A549 (cell line): ENCODE data around the gene SLC66A3. TPM values are rescaled to one million over a fixed set of nuclear protein-coding genes. Genes with fewer than 3 reads are reported as not detected.
A peak's percentile ranks its signal among the peaks of the same experiment; 100 is the strongest.

Experiments used
- ATAC-seq, 2 experiments: fragments of 200-7000 bp in 1 of 2; fragments of >200 bp in 1 of 2; cut with Nextera tagmentation in 1 of 2; cut with Tn5 transposase in 1 of 2; 3 replicates each; pipeline versions ENCODE4 v1.8.0 to v1.9.1; 2018 to 2020; ENCODE audit warnings: mild to moderate bottlenecking in 1 of 2, moderate library complexity in 1 of 2
- CTCF ChIA-PET: fragments of 300-600 bp; sonication (Branson Sonifier 250); formaldehyde crosslinking; extraction: SDS; loops from one replicate; lab custom pipeline; 2021; ENCODE audit warnings: antibody characterized with exemption, inconsistent platforms; lab: Yijun Ruan, JAX
- POLR2A ChIA-PET: fragments of 350-600 bp; formaldehyde crosslinking; extraction: SDS; loops from one replicate; lab custom pipeline; 2021; ENCODE audit warnings: antibody characterized with exemption, inconsistent platforms; lab: Yijun Ruan, JAX
- DNase-seq, 2 experiments: peaks; one replicate each; pipeline versions ENCODE4 v3.0.0 to v3.0.0-alpha.2; 2011 to 2016; ENCODE audit warnings: low read depth in 1 of 2, low spot score in 1 of 2
- FAIRE-seq: peaks from 2 replicates; lab custom pipeline; 2011; peaks lifted over from hg19 to GRCh38; lab: Jason Lieb, UNC
- H3K27ac ChIP-seq, 2 experiments: fragments of >200 bp; sonication (Bioruptor Twin); formaldehyde crosslinking; 3 replicates each; pipeline ENCODE4 v1.5.1; 2016 to 2017
- H3K4me1 ChIP-seq: fragments of >200 bp; sonication (Bioruptor Twin); formaldehyde crosslinking; 3 replicates; pipeline ENCODE4 v1.6.1; 2016
- H3K4me2 ChIP-seq: fragments of >200 bp; sonication (Bioruptor Twin); formaldehyde crosslinking; 3 replicates; pipeline ENCODE4 v1.6.1; 2016
- H3K4me3 ChIP-seq: fragments of >200 bp; sonication (Bioruptor Twin); formaldehyde crosslinking; 3 replicates; pipeline ENCODE4 v1.5.1; 2016
- H3K9me3 ChIP-seq: fragments of >200 bp; sonication (Bioruptor Twin); formaldehyde crosslinking; 3 replicates; pipeline ENCODE4 v1.6.1; 2016
- BHLHE40 ChIP-seq: IDR thresholded peaks from 2 replicates; pipeline ENCODE4 v1.6.1; 2012; ENCODE audit warnings: low read depth, low read length, inconsistent platforms
- CBX2 ChIP-seq: fragments of 200-600 bp; sonication (generic); IDR thresholded peaks from 2 replicates; pipeline ENCODE4 v1.6.1; 2016; ENCODE audit warnings: low read depth, mild to moderate bottlenecking, borderline replicate concordance
- CEBPB ChIP-seq, 2 experiments: fragments of >200 bp in 1 of 2; sonication (Bioruptor Twin) in 1 of 2; formaldehyde crosslinking in 1 of 2; IDR thresholded peaks; 2 replicates each; pipeline ENCODE4 v1.6.1; 2012 to 2016
- CHD4 ChIP-seq: fragments of 200-600 bp; sonication (generic); IDR thresholded peaks from 2 replicates; pipeline ENCODE4 v1.6.1; 2016; ENCODE audit warnings: antibody characterized with exemption, mild to moderate bottlenecking, borderline replicate concordance
- CTCF ChIP-seq: fragments of >200 bp; sonication (Bioruptor Twin); formaldehyde crosslinking; IDR thresholded peaks from 3 replicates; pipeline ENCODE4 v1.5.1; 2016
- EHMT2 ChIP-seq: fragments of 200-600 bp; sonication (generic); IDR thresholded peaks from 2 replicates; pipeline ENCODE4 v1.6.1; 2016; ENCODE audit warnings: antibody characterized with exemption, low read depth, mild to moderate bottlenecking, moderate library complexity
- EP300 ChIP-seq, 2 experiments: fragments of >200 bp; sonication (Bioruptor Twin); formaldehyde crosslinking; IDR thresholded peaks; 2 replicates in 1 of 2; 3 replicates in 1 of 2; pipeline ENCODE4 v1.6.1; 2016 to 2017
- FOSB ChIP-seq: fragments of 250-450 bp; sonication (Bioruptor Pico); IDR thresholded peaks from 2 replicates; pipeline ENCODE4 v1.5.0; 2020; ENCODE audit warnings: mild to moderate bottlenecking, moderate library complexity
- GATA3 ChIP-seq: IDR thresholded peaks from 2 replicates; pipeline ENCODE4 v1.6.1; 2012; ENCODE audit warnings: borderline replicate concordance
- HDAC2 ChIP-seq: fragments of 200-600 bp; sonication (generic); IDR thresholded peaks from 2 replicates; pipeline ENCODE4 v1.6.1; 2016
- HMGXB4 ChIP-seq: fragments of 250-450 bp; sonication (Bioruptor Pico); IDR thresholded peaks from 2 replicates; pipeline ENCODE4 v1.5.0; 2021; ENCODE audit warnings: mild to moderate bottlenecking, moderate library complexity, borderline replicate concordance
- JUNB ChIP-seq: fragments of >200 bp; sonication (Bioruptor Twin); formaldehyde crosslinking; IDR thresholded peaks from 2 replicates; pipeline ENCODE4 v1.6.1; 2016
- KDM5A ChIP-seq: fragments of 200-600 bp; sonication (generic); IDR thresholded peaks from 2 replicates; pipeline ENCODE4 v1.6.1; 2016; ENCODE audit warnings: antibody characterized with exemption, mild to moderate bottlenecking
- MAFK ChIP-seq: fragments of 450-650 bp; IDR thresholded peaks from 2 replicates; pipeline ENCODE4 v1.6.1; 2014; ENCODE audit not compliant: partially characterized antibody
- MAX ChIP-seq: IDR thresholded peaks from 2 replicates; pipeline ENCODE4 v1.6.1; 2012
- MAZ ChIP-seq: fragments of 150-350 bp; IDR thresholded peaks from 2 replicates; pipeline ENCODE4 v1.6.1; 2014; ENCODE audit warnings: antibody characterized with exemption, low read depth, low read length, borderline replicate concordance
- NPAS2 ChIP-seq: fragments of 250-450 bp; sonication (Bioruptor Pico); IDR thresholded peaks from 2 replicates; pipeline ENCODE4 v1.8.0; 2022; ENCODE audit warnings: mild to moderate bottlenecking, moderate library complexity, borderline replicate concordance
- RAD21 ChIP-seq, 2 experiments: fragments of >200 bp in 1 of 2; sonication (Bioruptor Twin) in 1 of 2; formaldehyde crosslinking in 1 of 2; IDR thresholded peaks in 1 of 2; conservative IDR thresholded peaks in 1 of 2; 2 replicates in 1 of 2; 3 replicates in 1 of 2; pipeline ENCODE4 v1.6.1; 2012 to 2018; ENCODE audit warnings: inconsistent platforms in 1 of 2
- SMC3 ChIP-seq: fragments of >200 bp; sonication (Bioruptor Twin); formaldehyde crosslinking; IDR thresholded peaks from 3 replicates; pipeline ENCODE4 v1.6.1; 2018; ENCODE audit warnings: inconsistent platforms
- SREBF2 ChIP-seq: fragments of 450-650 bp; IDR thresholded peaks from 2 replicates; pipeline ENCODE4 v1.6.1; 2014; ENCODE audit warnings: mild to moderate bottlenecking, moderate library complexity
- TFCP2L1 ChIP-seq: fragments of 250-450 bp; sonication (Bioruptor Pico); IDR thresholded peaks from 2 replicates; pipeline ENCODE4 v1.5.0; 2021; ENCODE audit warnings: mild to moderate bottlenecking
- USF2 ChIP-seq: fragments of 450-650 bp; IDR thresholded peaks from 2 replicates; pipeline ENCODE4 v1.6.1; 2014; ENCODE audit warnings: antibody characterized with exemption
- ZFP36 ChIP-seq: fragments of 450-650 bp; IDR thresholded peaks from 2 replicates; pipeline ENCODE4 v1.6.1; 2014; ENCODE audit warnings: borderline replicate concordance; ENCODE audit not compliant: partially characterized antibody
- ZNF302 ChIP-seq: fragments of 250-450 bp; sonication (Bioruptor Pico); IDR thresholded peaks from 2 replicates; pipeline ENCODE4 v1.9.0; 2021; ENCODE audit warnings: inconsistent platforms, mild to moderate bottlenecking, moderate library complexity
- ZSCAN20 ChIP-seq: fragments of 250-450 bp; sonication (Bioruptor Pico); IDR thresholded peaks from 2 replicates; pipeline ENCODE4 v1.8.0; 2022; ENCODE audit warnings: mild to moderate bottlenecking, moderate library complexity
- WGBS: methylation state at CpG from one replicate; pipeline ENCODE4 v1.1.6; 2017; ENCODE audit errors: missing lambda C conversion rate; 5-methylcytosine and 5-hydroxymethylcytosine counted together
- polyA plus RNA-seq, 4 experiments: library from polyadenylated mRNA; depleted of rRNA in 3 of 4; stranded (reverse); fragments of >200 nt; fragmentation: RNase III in 1 of 4; extraction: RNeasy Plus Mini Kit Qiagen cat#74134 plus additional on column Dnase treatment in 1 of 4; gene quantifications; 2 replicates in 3 of 4; 3 replicates in 1 of 4; pipeline ENCODE4 v1.2.3, GENCODE V29; 2011 to 2017

SLC66A3 gene
- polyA plus RNA-seq, 2 of the 4 experiments (the other 2 are of a cell fraction): 24.9 to 69.8 TPM

- ChIA-PET CTCF (interaction anchor here (0.5 to 24.7 kb wide), 3 partner anchors 13 to 284 kb away, joined by 3 to 1025 read pairs (median 95); a partner anchor contains a TSS), POLR2A (no interaction called here)
- no peak overlapping the region for H3K4me3 ChIP-seq
- FAIRE-seq (no peak), ATAC-seq (no peak), DNase-seq (no peak)
- H3K27ac ChIP-seq: no peak overlapping the region
- no peaks in the 10 kb centered on the region for H3K9me3 ChIP-seq
- H3K4me2 ChIP-seq: no peak overlapping the region
- WGBS: 76% methylated on average over 6 of the region's 6 CpGs
- TF ChIP-seq RAD21 (conservative IDR thresholded peaks at IDR 0.05 in 1 of 2, IDR thresholded peaks at IDR 0.05 in 1 of 2): no peak
- TF ChIP-seq FOSB: no peak
- TF ChIP-seq KDM5A: no peak
- TF ChIP-seq TFCP2L1 (CRISPR knock-in tag): no peak
- TF ChIP-seq CBX2: no peak
- no peak for TF ChIP-seq NPAS2 (CRISPR knock-in tag)
- TF ChIP-seq MAFK: no peak
- TF ChIP-seq BHLHE40: no peak
- no peak for TF ChIP-seq USF2
- TF ChIP-seq HDAC2: no peak
- TF ChIP-seq ZFP36: no peak
- TF ChIP-seq SMC3: no peak
- no peaks in the 10 kb centered on the region for H3K4me1 ChIP-seq
These were observed 37.5 kb upstream of the SLC66A3 start for GRCh38 chr2:11117776-11118175.

- whole genome bisulfite sequencing: 84% methylated on average over 3 of the region's 3 CpGs
- DNase-seq: no peak
- Histone ChIP-seq H3K4me2 (no peak overlapping the region), H3K9me3 (no peaks in the 10 kb centered on the region), H3K27ac (no peak overlapping the region), H3K4me3 (no peak overlapping the region), H3K4me1 (no peaks in the 10 kb centered on the region)
- FAIRE-seq: no peak
- ChIA-PET POLR2A (no interaction called here), CTCF (interaction anchor here (2.1 to 24.7 kb wide), 5 partner anchors 12 to 464 kb away, joined by 6 to 1025 read pairs (median 95); partner anchors contain the start of gene KCNF1)
- no peak for TF ChIP-seq KDM5A
- ATAC-seq: no peak
These were observed 36.5 kb upstream of the SLC66A3 start for GRCh38 chr2:11118761-11119160.

- Histone ChIP-seq H3K9me3 (no peaks in the 10 kb centered on the region), H3K27ac (no peak overlapping the region), H3K4me2 (no peak overlapping the region), H3K4me1 (no peaks in the 10 kb centered on the region), H3K4me3 (no peak overlapping the region)
- DNase-seq: no peak
- ChIA-PET POLR2A (no interaction called here), CTCF (interaction anchor here (0.7 to 24.7 kb wide), 10 partner anchors 10 to 512 kb away, joined by 3 to 1025 read pairs (median 4); partner anchors contain the start of gene KCNF1)
- no peak for ATAC-seq
- 80% methylated on average over 8 of the region's 8 CpGs for WGBS
- FAIRE-seq: no peak
- TF ChIP-seq ZFP36 (peak; percentile 64), GATA3 (no peak), CTCF (no peak)
These were observed 34.0 kb upstream of the SLC66A3 start for GRCh38 chr2:11121099-11121822.

GRCh38 chr2:11121823-11122155, 33.5 kb upstream of the SLC66A3 start:
- WGBS: 86% methylated on average over 7 of the region's 7 CpGs
- POLR2A ChIA-PET: no interaction called here
- TF ChIP-seq JUNB (no peak), ZNF302 (no peak), HMGXB4 (CRISPR knock-in tag) (no peak), MAZ (no peak), EHMT2 (no peak), EP300 (IDR thresholded peaks at IDR 0.05) (no peak), CHD4 (no peak), GATA3 (no peak), KDM5A (no peak), ZSCAN20 (CRISPR knock-in tag) (no peak), MAX (no peak), RAD21 (conservative IDR thresholded peaks at IDR 0.05 in 1 of 2, IDR thresholded peaks at IDR 0.05 in 1 of 2) (no peak), SREBF2 (no peak), CEBPB (IDR thresholded peaks at IDR 0.05) (no peak)
- TF ChIP-seq, all 56 proteins: peak for 0
- FAIRE-seq: no peak
- no peak for ATAC-seq
- CTCF ChIA-PET: interaction anchor here (0.5 to 24.7 kb wide), 6 partner anchors 9 to 361 kb away, joined by 4 to 1025 read pairs (median 70); partner anchors contain the start of gene KCNF1
- Histone ChIP-seq H3K9me3 (no peaks in the 10 kb centered on the region), H3K4me1 (no peaks in the 10 kb centered on the region), H3K27ac (no peak overlapping the region), H3K4me3 (no peak overlapping the region), H3K4me2 (no peak overlapping the region)
- no peak for DNase-seq
